Fibroblast of villous mesenchyme (primary cell): ENCODE results near the gene GRIK3. TPM values are rescaled to one million over a fixed set of nuclear protein-coding genes. Genes with fewer than 3 reads are reported as not detected.

Experiments used
- DNase-seq: peaks from one replicate; pipeline ENCODE4 v3.0.0-alpha.2; 2010; ENCODE audit warnings: low read depth
- H3K4me3 ChIP-seq: 2 replicates; pipeline ENCODE4 v1.5.1; 2011; ENCODE audit warnings: low read depth, mild to moderate bottlenecking, low read length
- total RNA-seq: library from RNA; depleted of rRNA; stranded (reverse); fragments of >200 nt; gene quantifications from 2 replicates; pipeline ENCODE4 v1.2.3, GENCODE V29; 2012
- TF ChIP-seq, protein P1 (sequence below): IDR thresholded peaks from 2 replicates; pipeline ENCODE4 v1.5.1; 2012; ENCODE audit warnings: low read depth, mild to moderate bottlenecking, low read length; ENCODE audit not compliant: insufficient read depth

The GRIK3 gene
- total RNA-seq, 1 donor, result not detected

DNA sequence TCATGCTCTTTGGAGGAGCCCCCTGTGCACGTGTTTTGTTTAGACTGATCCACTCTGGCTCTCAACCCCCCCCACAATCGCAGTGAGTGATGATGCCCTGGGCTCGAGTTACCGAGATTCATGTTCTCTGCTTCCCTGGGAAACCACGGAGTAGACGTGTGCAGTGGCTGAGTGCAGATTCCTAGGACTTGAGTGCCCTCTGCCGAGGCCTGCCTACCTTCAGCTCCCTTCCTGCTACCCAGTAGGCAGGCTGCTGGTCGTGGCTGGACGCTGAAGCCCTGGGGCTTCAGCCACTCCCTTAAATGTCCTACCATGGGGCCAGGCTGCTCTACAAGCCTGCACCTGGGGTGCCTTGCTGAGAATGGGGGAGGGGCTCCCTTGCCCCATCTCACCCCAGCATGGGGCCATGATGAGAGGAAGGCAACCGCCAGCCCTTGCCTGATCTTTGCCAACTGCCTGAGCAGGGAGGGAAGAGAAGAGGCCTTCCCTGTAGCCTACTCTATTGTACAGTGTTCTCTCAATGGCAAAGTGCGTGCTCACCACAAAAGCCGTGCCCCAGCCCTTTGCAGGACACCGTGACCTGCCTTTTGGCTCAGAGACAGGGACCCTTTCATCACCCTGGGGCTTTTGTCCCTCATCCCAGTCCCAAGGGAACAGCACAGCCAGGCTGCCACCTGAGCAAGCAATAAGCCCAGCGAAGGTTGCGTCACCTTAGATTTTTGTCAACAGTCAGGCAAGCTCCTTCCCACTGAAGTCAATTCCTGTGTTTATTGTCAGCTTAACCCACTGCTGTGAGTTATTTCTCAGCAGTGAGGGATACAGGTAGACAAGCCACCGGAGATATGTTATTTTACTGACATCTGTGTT is 4.1 kb upstream of the GRIK3 start:
- TF ChIP-seq, protein P1, sequence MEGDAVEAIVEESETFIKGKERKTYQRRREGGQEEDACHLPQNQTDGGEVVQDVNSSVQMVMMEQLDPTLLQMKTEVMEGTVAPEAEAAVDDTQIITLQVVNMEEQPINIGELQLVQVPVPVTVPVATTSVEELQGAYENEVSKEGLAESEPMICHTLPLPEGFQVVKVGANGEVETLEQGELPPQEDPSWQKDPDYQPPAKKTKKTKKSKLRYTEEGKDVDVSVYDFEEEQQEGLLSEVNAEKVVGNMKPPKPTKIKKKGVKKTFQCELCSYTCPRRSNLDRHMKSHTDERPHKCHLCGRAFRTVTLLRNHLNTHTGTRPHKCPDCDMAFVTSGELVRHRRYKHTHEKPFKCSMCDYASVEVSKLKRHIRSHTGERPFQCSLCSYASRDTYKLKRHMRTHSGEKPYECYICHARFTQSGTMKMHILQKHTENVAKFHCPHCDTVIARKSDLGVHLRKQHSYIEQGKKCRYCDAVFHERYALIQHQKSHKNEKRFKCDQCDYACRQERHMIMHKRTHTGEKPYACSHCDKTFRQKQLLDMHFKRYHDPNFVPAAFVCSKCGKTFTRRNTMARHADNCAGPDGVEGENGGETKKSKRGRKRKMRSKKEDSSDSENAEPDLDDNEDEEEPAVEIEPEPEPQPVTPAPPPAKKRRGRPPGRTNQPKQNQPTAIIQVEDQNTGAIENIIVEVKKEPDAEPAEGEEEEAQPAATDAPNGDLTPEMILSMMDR, result no peak
- no peak for DNase-seq
- H3K4me3 ChIP-seq, result no peak overlapping the region

DNA sequence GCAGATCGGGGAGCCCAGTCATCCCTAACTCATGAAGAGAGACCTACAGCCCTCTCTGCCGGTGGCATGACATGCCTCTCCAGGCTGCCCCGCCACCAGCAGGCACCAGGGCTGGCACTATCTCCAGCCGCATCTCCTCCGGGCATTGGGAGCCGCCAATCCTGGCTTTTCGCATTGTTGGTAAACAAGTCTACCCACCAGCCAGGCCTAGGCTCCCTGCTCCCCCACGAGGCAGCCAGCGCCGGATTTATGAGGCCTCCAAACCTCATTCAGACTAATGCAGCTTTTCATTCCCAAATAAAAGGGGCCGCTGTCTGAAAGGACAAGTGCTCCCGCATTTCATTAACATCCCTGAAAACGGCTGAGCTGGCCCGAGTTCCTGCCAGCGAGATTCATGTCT is 3.4 kb upstream of the GRIK3 start:
- TF ChIP-seq, protein P1, result no peak
- no peak for DNase-seq

DNA sequence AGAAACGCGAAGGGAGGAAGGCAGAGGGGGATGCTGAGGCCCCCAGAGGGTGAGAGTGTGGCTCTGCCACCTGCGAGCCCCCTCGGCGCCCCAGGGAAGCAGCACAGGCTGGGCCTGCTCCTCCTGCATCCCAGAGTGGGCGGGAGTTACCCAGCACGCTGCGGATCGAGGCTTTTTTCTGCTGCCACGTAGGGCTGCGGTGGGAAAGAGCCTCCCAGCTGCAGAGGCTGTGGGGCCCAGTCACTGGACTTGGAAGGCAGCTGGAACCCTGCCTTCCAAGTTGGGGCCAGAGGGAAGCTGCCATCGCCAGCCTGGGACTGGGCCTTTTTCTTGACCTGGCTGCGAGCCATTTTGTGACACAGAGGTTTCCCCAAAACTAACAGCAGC is 2.3 kb upstream of the GRIK3 start:
- TF ChIP-seq, protein P1, result no peak
- no peak overlapping the region for H3K4me3 ChIP-seq
- no peak for DNase-seq

More for the DNA sequence above, 3.4 kb upstream of the GRIK3 start:
- H3K4me3 ChIP-seq, result no peak overlapping the region

DNA sequence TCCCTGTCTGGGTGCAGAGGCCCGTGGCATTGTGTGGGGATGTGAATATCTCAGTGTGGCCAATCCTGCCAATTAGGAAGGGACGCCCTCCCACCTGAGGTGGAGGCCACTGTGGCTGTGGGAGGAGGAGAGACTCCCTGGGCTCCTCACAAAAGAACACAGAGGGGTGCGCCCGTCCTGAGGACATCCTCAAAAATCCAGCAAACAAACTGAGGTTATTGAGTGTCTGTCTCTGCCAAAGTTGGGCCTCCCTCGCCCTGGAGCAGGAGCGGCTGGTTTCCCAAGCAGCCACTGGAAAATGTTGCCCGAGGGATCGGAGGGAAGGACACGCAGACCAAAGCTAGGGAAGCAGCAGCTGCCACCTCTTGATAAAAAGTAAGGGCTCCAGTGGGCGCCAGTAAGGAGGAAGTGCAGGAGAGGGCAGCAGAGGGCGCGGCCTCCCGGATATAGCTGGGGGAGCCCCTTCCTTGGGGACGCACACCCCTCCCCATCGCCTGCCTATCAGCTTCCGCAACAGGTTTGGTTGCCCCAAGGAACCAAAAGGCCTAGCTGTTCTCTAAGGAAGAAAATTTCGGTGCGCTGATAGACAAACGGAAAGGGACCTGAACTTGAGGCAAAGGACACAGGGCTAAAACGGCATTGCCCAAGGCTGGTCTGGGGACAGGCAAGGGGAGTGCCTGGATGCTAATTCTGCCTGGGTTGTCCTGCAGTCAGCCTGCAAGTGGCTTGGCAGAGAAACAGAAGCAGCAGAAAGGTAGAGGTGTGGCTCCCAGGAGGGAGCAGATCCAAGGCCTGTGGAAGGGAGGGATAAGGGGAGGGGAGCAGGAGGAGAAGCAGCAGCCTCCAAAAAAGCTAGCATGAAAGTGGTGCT is 1.7 kb upstream of the GRIK3 start:
- H3K4me3 ChIP-seq, result no peak overlapping the region
- TF ChIP-seq, protein P1, result no peak
- no peak for DNase-seq

DNA sequence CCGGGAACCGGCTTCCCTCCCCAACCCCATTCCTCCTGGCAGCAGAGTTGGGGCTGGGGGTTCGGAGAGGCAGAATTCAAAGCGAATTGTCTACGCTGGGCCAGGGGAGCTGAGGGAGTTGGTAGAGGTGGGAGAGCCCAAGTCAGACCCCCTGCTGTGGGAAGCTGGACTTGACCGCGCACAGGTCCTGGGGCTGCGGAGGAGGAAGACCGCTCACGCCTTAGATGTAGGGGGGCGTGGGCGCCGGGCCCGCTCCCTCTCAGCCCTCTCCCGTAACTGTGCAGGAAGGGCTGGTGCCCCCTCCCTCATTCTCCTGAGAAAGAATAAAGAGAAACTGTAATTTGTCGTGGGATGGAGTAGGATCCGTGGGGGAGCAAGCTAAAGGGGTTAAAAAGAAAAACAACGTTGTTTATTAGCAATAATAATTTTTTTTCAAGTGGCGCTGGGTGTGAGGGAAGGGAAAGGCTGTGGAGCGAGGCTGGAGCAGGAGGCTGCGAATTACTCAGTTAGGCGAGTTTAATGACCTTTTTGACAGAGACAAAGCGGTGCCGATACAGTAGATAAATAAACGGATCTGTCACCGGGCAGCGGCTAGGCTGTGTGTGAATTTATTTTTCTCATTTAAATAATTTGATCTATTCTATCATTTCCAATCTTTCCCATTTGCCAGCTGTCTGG is 838 bp upstream of the GRIK3 start:
- TF ChIP-seq, protein P1, result no peak
- no peak overlapping the region for H3K4me3 ChIP-seq
- DNase-seq, result no peak

DNA sequence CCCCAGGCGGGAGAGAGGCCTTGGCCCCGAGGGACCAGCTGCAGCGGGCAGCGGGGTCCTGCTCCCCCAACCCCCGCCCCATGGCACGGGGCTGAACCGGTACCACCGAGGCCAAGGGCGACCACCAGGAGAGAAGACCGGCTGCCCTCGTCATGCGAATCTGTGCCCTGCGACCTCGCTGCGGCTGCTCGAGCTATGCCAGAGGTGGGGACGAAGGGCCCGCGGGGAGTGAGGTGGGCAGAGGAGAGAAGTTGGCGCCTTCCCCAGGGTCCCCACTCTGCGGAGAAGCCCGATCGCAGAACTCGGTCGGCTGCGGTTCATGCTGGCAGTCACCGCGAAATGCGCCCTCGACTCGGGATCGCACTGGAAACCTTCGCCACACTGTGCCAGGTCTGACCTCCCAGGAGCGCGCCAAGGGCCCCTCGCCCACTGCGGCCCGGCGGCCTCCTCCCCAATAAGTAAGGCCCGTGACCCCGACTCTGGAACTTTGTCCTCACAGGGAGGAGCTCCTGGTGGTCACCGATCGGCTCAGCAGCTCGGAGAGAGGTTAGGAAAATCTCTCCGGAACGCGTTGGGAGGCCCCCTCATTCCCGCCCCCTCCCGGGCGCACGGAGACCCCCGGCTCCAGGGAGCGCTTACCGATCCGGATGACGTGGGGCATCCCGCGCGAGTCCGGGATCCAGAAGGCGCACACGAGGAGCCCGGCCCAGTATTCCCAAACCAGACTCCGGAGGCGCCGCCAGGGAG is 787 bp downstream of the GRIK3 start:
- DNase-seq, result no peak
- TF ChIP-seq, protein P1, result no peak

More for the DNA sequence above, 787 bp downstream of the GRIK3 start:
- H3K4me3 ChIP-seq, result no peak overlapping the region
